ENCODE data around the gene TSSK6.

TSSK6 gene

DNA sequence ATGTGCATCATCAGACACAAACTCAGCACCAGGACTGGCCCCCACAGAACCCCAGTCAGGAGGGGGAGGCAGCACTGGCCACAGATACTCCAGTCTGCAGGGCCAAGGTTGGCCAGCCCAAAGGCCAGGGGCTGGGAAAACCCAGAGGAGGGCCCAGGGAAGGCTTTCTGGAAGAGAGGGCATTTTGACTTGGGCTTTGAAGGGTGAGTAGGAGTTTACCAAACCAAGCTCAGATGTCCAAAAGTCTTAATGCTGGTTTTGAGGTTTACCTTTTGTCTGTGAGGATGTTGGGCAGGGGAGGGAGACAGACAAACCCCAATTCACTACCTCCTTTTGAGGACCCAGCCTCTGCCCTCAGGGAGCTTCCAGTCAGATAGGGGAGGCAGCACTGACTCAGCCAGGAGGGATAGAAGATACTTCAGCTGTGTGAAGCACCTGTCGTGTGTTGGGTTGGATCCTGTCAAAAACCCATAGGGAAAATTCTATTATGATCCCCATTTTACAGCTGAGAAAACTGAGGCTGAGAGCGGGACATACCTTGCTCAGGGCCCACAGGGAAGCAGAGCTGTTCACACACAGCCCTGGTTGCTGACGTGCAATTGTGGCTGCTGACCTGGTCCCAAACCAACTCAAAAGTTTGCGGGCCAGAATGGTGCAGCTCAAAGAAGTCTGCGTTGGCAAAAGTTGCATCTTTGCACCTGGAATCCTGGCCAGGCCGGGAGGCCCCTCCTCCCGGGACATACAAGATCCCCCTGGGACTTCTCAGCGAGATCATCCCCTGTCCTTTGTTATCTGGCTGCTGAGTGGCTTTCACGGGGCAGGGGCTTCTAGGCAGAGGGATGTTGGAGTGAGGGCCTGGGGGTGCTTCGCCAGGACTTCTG is 35.9 kb upstream of the TSSK6 start:
- Histone ChIP-seq H2AFZ (ENCODE audit: low read depth, low read length) (no peak overlapping the region), H3K79me2 (ENCODE audit: low read length) (no peaks in the 10 kb centered on the region), H3K27ac (ENCODE audit: low read length) (no peak overlapping the region), H3K4me3 (ENCODE audit: low read length) (no peak overlapping the region), H3K9ac (ENCODE audit: low read length) (no peak overlapping the region), H3K4me1 (ENCODE audit: low read length) (no peaks in the 10 kb centered on the region), H3K36me3 (replicated peaks; ENCODE audit: low read depth, low read length) (no peaks in the 10 kb centered on the region), H4K20me1 (ENCODE audit: insufficient read depth, low read length) (no peaks in the 10 kb centered on the region), H3K4me2 (ENCODE audit: low read length) (no peak overlapping the region), H3K27me3 (ENCODE audit: low read depth, low read length) (no peaks in the 10 kb centered on the region), H3K9me3 (ENCODE audit: insufficient read depth, low read length) (no peaks in the 10 kb centered on the region)
- TF ChIP-seq EZH2phosphoT487 (IDR thresholded peaks at IDR 0.05; ENCODE audit: low read depth): no peak
- TF ChIP-seq, protein P1, sequence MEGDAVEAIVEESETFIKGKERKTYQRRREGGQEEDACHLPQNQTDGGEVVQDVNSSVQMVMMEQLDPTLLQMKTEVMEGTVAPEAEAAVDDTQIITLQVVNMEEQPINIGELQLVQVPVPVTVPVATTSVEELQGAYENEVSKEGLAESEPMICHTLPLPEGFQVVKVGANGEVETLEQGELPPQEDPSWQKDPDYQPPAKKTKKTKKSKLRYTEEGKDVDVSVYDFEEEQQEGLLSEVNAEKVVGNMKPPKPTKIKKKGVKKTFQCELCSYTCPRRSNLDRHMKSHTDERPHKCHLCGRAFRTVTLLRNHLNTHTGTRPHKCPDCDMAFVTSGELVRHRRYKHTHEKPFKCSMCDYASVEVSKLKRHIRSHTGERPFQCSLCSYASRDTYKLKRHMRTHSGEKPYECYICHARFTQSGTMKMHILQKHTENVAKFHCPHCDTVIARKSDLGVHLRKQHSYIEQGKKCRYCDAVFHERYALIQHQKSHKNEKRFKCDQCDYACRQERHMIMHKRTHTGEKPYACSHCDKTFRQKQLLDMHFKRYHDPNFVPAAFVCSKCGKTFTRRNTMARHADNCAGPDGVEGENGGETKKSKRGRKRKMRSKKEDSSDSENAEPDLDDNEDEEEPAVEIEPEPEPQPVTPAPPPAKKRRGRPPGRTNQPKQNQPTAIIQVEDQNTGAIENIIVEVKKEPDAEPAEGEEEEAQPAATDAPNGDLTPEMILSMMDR (IDR thresholded peaks at IDR 0.05; ENCODE audit: low read depth, low read length): no peak

DNA sequence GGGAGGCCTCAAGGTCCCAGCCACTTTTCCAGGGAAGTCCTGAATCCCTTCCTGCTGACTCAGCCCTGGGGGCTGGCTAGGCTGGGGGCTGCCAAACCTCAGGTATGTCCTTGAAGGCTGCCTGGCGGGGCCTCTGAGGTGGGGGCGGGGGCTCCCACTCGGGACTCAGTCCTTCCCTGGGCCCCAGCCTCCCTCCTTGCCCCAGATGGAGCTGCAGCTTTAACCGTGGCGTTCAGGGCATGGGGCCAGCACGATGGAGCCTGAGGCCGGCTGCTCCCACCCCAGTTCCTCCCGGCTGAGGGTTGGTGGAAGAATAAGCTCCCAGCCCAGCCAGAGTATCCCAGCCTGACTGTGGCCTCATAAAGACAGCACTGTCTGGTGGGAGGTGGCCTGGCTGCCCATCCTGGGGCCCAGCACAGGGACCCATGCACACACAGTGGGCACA is 35.2 kb upstream of the TSSK6 start:
- H4K20me1 ChIP-seq (ENCODE audit: insufficient read depth, low read length): no peaks in the 10 kb centered on the region
- H3K27me3 ChIP-seq (ENCODE audit: low read depth, low read length): no peaks in the 10 kb centered on the region
- H3K4me3 ChIP-seq (ENCODE audit: low read length): no peak overlapping the region
- H3K9ac ChIP-seq (ENCODE audit: low read length): no peak overlapping the region
- TF ChIP-seq, protein P1 (IDR thresholded peaks at IDR 0.05; ENCODE audit: low read depth, low read length): no peak
- no peak for TF ChIP-seq EZH2phosphoT487 (IDR thresholded peaks at IDR 0.05; ENCODE audit: low read depth)
- no peaks in the 10 kb centered on the region for H3K79me2 ChIP-seq (ENCODE audit: low read length)
- H3K36me3 ChIP-seq (replicated peaks; ENCODE audit: low read depth, low read length): no peaks in the 10 kb centered on the region
- no peak overlapping the region for H3K4me2 ChIP-seq (ENCODE audit: low read length)
- no peaks in the 10 kb centered on the region for H3K4me1 ChIP-seq (ENCODE audit: low read length)
- H3K9me3 ChIP-seq (ENCODE audit: insufficient read depth, low read length): no peaks in the 10 kb centered on the region
- no peak overlapping the region for H2AFZ ChIP-seq (ENCODE audit: low read depth, low read length)
- no peak overlapping the region for H3K27ac ChIP-seq (ENCODE audit: low read length)

DNA sequence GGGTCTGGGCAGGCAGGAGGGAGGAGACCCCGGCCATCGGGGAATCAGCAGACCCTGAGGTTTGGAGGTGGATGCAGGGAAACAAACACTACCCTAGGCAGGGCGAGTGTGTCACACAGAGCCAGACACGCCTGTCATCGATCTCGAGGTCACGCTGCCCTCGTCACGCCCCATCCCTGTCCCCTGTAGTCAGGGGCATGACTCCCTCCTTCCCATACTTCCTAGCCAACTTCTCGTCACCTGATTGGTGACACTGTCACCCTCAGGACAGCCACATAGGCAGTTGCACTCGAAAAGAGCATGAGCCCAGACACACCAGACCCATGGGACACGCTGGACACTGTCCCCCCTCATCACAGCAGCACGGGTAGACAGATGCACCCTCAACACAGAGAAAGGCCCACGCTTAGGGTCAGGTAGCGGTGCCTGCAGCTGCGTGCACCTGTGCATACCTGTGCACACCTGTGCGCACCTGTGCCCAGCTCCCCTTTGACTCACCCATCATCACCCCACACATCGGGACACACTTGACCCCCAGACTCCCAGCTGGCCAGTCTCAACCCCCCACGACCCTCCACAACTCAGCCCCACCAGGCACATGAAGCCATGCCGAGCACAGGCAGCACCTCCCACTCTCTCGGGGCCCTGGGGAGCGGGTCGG is 34.6 kb upstream of the TSSK6 start:
- H3K4me2 ChIP-seq (ENCODE audit: low read length): no peak overlapping the region
- H3K79me2 ChIP-seq (ENCODE audit: low read length): no peaks in the 10 kb centered on the region
- H3K4me1 ChIP-seq (ENCODE audit: low read length): no peaks in the 10 kb centered on the region
- no peaks in the 10 kb centered on the region for H4K20me1 ChIP-seq (ENCODE audit: insufficient read depth, low read length)
- no peak overlapping the region for H3K4me3 ChIP-seq (ENCODE audit: low read length)
- no peaks in the 10 kb centered on the region for H3K27me3 ChIP-seq (ENCODE audit: low read depth, low read length)
- H3K27ac ChIP-seq (ENCODE audit: low read length): no peak overlapping the region
- H3K36me3 ChIP-seq (replicated peaks; ENCODE audit: low read depth, low read length): no peaks in the 10 kb centered on the region
- no peaks in the 10 kb centered on the region for H3K9me3 ChIP-seq (ENCODE audit: insufficient read depth, low read length)
- H3K9ac ChIP-seq (ENCODE audit: low read length): no peak overlapping the region
- no peak overlapping the region for H2AFZ ChIP-seq (ENCODE audit: low read depth, low read length)
- TF ChIP-seq, protein P1 (IDR thresholded peaks at IDR 0.05; ENCODE audit: low read depth, low read length): no peak
- no peak for TF ChIP-seq EZH2phosphoT487 (IDR thresholded peaks at IDR 0.05; ENCODE audit: low read depth)
